NT2/D1 (cell line): ENCODE measurements around the gene GMDS.

ENCODE experiments used
- SUZ12 ChIP-seq: IDR thresholded peaks from 2 replicates; pipeline ENCODE4 v1.6.1; 2011; ENCODE audit not compliant: insufficient read length, insufficient read depth; ENCODE audit errors: extremely low read depth
- YY1 ChIP-seq: IDR thresholded peaks from 2 replicates; pipeline ENCODE4 v1.6.1; 2011; ENCODE audit not compliant: insufficient read length, insufficient read depth
- ZNF274 ChIP-seq: IDR thresholded peaks from 2 replicates; pipeline ENCODE4 v1.6.1; 2011; ENCODE audit warnings: mild to moderate bottlenecking, low read depth, low read length

GRCh38 chr6:2042956-2043648, 202.3 kb downstream of the GMDS start:
- TF ChIP-seq ZNF274 (no peak), YY1 (no peak), SUZ12 (no peak)
